B cell (primary cell): ENCODE measurements around the gene BRICD5.

ENCODE experiments used
- CTCF ChIP-seq: fragments of 200-600 bp; IDR thresholded peaks from one replicate; pipeline ENCODE4 v1.8.0; 2022; ENCODE audit warnings: antibody characterized with exemption, mild to moderate bottlenecking
- EZH2 ChIP-seq: IDR thresholded peaks from 2 replicates; pipeline ENCODE4 v1.6.1; 2012; ENCODE audit warnings: borderline replicate concordance, low read depth, mild to moderate bottlenecking, moderate library complexity, low read length; ENCODE audit not compliant: insufficient read depth, poor library complexity, severe bottlenecking

GRCh38 chr16:2238838-2239675 lies 28.4 kb upstream of the BRICD5 start:
- TF ChIP-seq CTCF (no peak), EZH2 (no peak)
